Measurements from ENCODE around the gene CTNND2.

The CTNND2 gene

DNA sequence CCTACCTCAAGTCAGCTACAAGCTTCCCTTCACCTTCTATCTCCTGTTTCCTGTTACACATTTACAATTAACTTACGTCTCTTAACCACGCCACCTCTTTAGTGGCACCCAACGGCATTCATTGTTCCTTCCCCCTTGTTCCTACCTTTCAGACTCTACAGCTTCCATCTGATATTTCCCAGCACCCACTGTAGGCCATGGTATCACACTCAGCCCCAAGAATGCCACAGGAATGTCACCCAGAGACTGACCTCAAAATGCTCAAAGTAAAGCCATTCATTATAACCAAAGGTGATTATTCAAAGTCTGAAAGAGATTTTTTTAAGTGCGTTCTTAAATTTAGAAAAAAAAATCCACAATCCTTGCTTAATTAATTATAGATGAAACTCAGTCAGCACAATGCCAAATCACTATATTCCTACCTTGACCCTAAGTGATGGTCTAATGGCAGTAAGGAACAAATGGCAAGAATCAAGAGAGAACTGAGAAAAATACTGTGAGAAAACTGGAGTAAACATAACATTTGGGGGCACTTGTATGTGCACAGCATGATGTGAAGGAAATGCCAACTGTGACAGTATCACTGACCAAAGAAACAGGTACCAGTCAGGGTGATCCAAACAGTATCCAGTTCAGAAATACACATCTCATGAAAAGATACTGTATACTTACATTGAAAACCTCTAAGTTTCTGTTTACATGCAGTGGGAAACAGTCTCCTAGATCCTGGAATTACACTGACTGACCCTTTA, 52.1 kb downstream of the CTNND2 start:
- Histone ChIP-seq H3K4me1 (ENCODE audit: control insufficient read depth, insufficient read depth, low read length) (no peaks in the 10 kb centered on the region), H3K27ac (ENCODE audit: extremely low read depth, low read depth, low read length) (no peak overlapping the region), H3K9me3 (ENCODE audit: control insufficient read depth, insufficient read depth, low read depth, low read length) (no peaks in the 10 kb centered on the region), H3K36me3 (ENCODE audit: control insufficient read depth in 2 of 2, insufficient read depth in 1 of 2, low read length in 2 of 2) (no peaks in the 10 kb centered on the region), H3K4me3 (ENCODE audit: low read depth, low read length) (no peak overlapping the region)
- TF ChIP-seq OVOL3 (tag by site-specific recombination; IDR thresholded peaks at IDR 0.05) (no peak), GLI2 (tag by site-specific recombination; IDR thresholded peaks at IDR 0.05; ENCODE audit: borderline replicate concordance, low read depth) (no peak), ZNF658 (tag by site-specific recombination; IDR thresholded peaks at IDR 0.05) (no peak), KLF16 (tag by site-specific recombination; IDR thresholded peaks at IDR 0.05) (no peak), ZNF664 (tag by site-specific recombination; IDR thresholded peaks at IDR 0.05) (no peak), ZNF394 (tag by site-specific recombination; IDR thresholded peaks at IDR 0.05; ENCODE audit: borderline replicate concordance) (no peak), KLF9 (tag by site-specific recombination; IDR thresholded peaks at IDR 0.05; ENCODE audit: low read depth) (no peak), YY1 (tag by site-specific recombination; IDR thresholded peaks at IDR 0.05) (no peak), ZNF777 (tag by site-specific recombination; IDR thresholded peaks at IDR 0.05; ENCODE audit: borderline replicate concordance) (no peak)
- TF ChIP-seq, protein P1, sequence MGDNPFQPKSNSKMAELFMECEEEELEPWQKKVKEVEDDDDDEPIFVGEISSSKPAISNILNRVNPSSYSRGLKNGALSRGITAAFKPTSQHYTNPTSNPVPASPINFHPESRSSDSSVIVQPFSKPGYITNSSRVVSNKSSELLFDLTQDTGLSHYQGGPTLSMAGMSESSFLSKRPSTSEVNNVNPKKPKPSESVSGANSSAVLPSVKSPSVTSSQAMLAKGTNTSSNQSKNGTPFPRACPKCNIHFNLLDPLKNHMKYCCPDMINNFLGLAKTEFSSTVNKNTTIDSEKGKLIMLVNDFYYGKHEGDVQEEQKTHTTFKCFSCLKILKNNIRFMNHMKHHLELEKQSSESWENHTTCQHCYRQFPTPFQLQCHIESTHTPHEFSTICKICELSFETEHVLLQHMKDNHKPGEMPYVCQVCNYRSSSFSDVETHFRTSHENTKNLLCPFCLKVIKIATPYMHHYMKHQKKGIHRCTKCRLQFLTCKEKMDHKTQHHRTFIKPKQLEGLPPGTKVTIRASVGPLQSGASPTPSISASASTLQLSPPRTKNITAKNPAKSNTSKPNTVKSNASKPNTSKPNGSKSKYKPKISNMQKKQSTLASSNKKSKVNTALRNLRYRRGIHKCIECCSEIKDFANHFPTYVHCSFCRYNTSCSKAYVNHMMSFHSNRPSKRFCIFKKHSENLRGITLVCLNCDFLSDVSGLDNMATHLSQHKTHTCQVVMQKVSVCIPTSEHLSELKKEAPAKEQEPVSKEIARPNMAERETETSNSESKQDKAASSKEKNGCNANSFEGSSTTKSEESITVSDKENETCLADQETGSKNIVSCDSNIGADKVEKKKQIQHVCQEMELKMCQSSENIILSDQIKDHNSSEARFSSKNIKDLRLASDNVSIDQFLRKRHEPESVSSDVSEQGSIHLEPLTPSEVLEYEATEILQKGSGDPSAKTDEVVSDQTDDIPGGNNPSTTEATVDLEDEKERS (tag by site-specific recombination; IDR thresholded peaks at IDR 0.05) = no peak
- TF ChIP-seq, protein P2, sequence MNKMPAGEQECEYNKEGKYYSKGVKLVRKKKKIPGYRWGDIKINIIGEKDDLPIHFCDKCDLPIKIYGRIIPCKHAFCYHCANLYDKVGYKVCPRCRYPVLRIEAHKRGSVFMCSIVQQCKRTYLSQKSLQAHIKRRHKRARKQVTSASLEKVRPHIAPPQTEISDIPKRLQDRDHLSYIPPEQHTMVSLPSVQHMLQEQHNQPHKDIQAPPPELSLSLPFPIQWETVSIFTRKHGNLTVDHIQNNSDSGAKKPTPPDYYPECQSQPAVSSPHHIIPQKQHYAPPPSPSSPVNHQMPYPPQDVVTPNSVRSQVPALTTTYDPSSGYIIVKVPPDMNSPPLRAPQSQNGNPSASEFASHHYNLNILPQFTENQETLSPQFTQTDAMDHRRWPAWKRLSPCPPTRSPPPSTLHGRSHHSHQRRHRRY (tag by site-specific recombination; IDR thresholded peaks at IDR 0.05) = no peak
- TF ChIP-seq, protein P3, sequence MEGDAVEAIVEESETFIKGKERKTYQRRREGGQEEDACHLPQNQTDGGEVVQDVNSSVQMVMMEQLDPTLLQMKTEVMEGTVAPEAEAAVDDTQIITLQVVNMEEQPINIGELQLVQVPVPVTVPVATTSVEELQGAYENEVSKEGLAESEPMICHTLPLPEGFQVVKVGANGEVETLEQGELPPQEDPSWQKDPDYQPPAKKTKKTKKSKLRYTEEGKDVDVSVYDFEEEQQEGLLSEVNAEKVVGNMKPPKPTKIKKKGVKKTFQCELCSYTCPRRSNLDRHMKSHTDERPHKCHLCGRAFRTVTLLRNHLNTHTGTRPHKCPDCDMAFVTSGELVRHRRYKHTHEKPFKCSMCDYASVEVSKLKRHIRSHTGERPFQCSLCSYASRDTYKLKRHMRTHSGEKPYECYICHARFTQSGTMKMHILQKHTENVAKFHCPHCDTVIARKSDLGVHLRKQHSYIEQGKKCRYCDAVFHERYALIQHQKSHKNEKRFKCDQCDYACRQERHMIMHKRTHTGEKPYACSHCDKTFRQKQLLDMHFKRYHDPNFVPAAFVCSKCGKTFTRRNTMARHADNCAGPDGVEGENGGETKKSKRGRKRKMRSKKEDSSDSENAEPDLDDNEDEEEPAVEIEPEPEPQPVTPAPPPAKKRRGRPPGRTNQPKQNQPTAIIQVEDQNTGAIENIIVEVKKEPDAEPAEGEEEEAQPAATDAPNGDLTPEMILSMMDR (tag by site-specific recombination; IDR thresholded peaks at IDR 0.05) = no peak
- TF ChIP-seq, protein P4, sequence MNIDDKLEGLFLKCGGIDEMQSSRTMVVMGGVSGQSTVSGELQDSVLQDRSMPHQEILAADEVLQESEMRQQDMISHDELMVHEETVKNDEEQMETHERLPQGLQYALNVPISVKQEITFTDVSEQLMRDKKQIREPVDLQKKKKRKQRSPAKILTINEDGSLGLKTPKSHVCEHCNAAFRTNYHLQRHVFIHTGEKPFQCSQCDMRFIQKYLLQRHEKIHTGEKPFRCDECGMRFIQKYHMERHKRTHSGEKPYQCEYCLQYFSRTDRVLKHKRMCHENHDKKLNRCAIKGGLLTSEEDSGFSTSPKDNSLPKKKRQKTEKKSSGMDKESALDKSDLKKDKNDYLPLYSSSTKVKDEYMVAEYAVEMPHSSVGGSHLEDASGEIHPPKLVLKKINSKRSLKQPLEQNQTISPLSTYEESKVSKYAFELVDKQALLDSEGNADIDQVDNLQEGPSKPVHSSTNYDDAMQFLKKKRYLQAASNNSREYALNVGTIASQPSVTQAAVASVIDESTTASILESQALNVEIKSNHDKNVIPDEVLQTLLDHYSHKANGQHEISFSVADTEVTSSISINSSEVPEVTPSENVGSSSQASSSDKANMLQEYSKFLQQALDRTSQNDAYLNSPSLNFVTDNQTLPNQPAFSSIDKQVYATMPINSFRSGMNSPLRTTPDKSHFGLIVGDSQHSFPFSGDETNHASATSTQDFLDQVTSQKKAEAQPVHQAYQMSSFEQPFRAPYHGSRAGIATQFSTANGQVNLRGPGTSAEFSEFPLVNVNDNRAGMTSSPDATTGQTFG (tag by site-specific recombination; IDR thresholded peaks at IDR 0.05; ENCODE audit: borderline replicate concordance) = no peak
- ChIA-PET POLR2A (no interaction called here), CTCF (no interaction called here)

DNA sequence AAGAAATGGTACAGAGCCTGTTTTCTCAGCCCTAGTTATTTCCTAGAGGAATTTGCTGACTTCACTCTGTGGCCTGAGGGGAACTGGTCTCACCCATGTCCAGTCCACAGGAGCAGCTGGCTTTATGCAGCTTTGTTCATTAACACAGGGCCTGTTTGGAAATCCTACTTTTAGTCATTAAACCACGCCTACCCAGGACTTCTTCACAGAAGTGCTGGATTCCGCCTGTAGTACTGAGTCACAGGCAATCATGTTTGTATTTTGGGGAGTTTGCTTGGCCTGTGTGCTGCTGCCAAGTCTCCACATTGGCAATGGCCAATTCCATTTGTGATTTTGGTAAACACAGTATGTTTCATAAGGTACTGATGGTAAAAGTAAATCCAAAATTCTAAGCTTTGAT, 52.8 kb downstream of the CTNND2 start:
- ChIA-PET CTCF (no interaction called here), POLR2A (no interaction called here)
- H3K27ac ChIP-seq (ENCODE audit: extremely low read depth, low read depth, low read length) = no peak overlapping the region
- TF ChIP-seq, protein P5, sequence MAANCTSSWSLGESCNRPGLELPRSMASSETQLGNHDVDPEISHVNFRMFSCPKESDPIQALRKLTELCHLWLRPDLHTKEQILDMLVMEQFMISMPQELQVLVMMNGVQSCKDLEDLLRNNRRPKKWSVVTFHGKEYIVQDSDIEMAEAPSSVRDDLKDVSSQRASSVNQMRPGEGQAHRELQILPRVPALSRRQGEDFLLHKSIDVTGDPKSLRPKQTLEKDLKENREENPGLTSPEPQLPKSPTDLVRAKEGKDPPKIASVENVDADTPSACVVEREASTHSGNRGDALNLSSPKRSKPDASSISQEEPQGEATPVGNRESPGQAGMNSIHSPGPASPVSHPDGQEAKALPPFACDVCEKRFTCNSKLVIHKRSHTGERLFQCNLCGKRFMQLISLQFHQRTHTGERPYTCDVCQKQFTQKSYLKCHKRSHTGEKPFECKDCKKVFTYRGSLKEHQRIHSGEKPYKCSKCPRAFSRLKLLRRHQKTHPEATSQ (tag by site-specific recombination; IDR thresholded peaks at IDR 0.05) = no peak
- TF ChIP-seq ZNF391 (tag by site-specific recombination; IDR thresholded peaks at IDR 0.05; ENCODE audit: borderline replicate concordance, low read depth) (no peak), ZNF629 (tag by site-specific recombination; IDR thresholded peaks at IDR 0.05) (no peak), ZNF555 (tag by site-specific recombination; conservative IDR thresholded peaks at IDR 0.05) (no peak), FEZF1 (tag by site-specific recombination; IDR thresholded peaks at IDR 0.05) (no peak)
- TF ChIP-seq, protein P1 (tag by site-specific recombination; IDR thresholded peaks at IDR 0.05) = no peak
- TF ChIP-seq, protein P6, sequence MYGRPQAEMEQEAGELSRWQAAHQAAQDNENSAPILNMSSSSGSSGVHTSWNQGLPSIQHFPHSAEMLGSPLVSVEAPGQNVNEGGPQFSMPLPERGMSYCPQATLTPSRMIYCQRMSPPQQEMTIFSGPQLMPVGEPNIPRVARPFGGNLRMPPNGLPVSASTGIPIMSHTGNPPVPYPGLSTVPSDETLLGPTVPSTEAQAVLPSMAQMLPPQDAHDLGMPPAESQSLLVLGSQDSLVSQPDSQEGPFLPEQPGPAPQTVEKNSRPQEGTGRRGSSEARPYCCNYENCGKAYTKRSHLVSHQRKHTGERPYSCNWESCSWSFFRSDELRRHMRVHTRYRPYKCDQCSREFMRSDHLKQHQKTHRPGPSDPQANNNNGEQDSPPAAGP (tag by site-specific recombination; IDR thresholded peaks at IDR 0.05) = no peak

More for the DNA sequence above, 52.8 kb downstream of the CTNND2 start:
- Histone ChIP-seq H3K9me3 (ENCODE audit: control insufficient read depth, insufficient read depth, low read depth, low read length) (no peaks in the 10 kb centered on the region), H3K36me3 (ENCODE audit: control insufficient read depth in 2 of 2, insufficient read depth in 1 of 2, low read length in 2 of 2) (no peaks in the 10 kb centered on the region), H3K4me1 (ENCODE audit: control insufficient read depth, insufficient read depth, low read length) (no peaks in the 10 kb centered on the region), H3K4me3 (ENCODE audit: low read depth, low read length) (no peak overlapping the region)
